Panc1 (cell line): ENCODE measurements around the gene HHAT. TPM values are rescaled to one million over a fixed set of nuclear protein-coding genes. Genes with fewer than 3 reads are reported as not detected.
"Not testable (repeated sequence)": the region's sequence is repeated elsewhere in the genome, so short reads cannot be mapped to it uniquely, and the experiment has no call there.

ENCODE experiments used
- ATAC-seq: fragments of 200-7000 bp; cut with Tn5 transposase; 2 replicates; pipeline ENCODE4 v1.9.1; 2020; ENCODE audit warnings: mild to moderate bottlenecking, moderate library complexity
- BruUV-seq: library from RNA; stranded (reverse); fragments of 400-500 nt; replicated peaks from 2 replicates; lab custom pipeline; 2021; lab: Mats Ljungman, UMichigan
- CTCF ChIA-PET: fragments of 300-600 bp; sonication (Branson Sonifier 250); formaldehyde crosslinking; loops from one replicate; lab custom pipeline; 2022; ENCODE audit warnings: antibody characterized with exemption; lab: Charles Lee
- POLR2A ChIA-PET: fragments of 300-600 bp; sonication (Branson Sonifier 250); formaldehyde crosslinking; loops from one replicate; lab custom pipeline; 2022; ENCODE audit warnings: antibody characterized with exemption; lab: Charles Lee
- DNase-seq: peaks from one replicate; pipeline ENCODE4 v3.0.0-alpha.2; 2010; ENCODE audit warnings: low read depth, low spot score
- H3K27ac ChIP-seq: 2 replicates; pipeline ENCODE4 v1.5.1; 2011; ENCODE audit warnings: mild to moderate bottlenecking, low read length, inconsistent platforms
- H3K27me3 ChIP-seq: fragments of 200-500 bp; sonication (Bioruptor generic); 2 replicates; pipeline ENCODE4 v1.6.0; 2014; ENCODE audit warnings: low read length, inconsistent platforms; ENCODE audit not compliant: control insufficient read depth, insufficient read depth
- H3K36me3 ChIP-seq: fragments of 200-500 bp; sonication (Bioruptor generic); 2 replicates; pipeline ENCODE4 v1.5.1; 2014; ENCODE audit warnings: inconsistent platforms, mild to moderate bottlenecking, low read length, moderate library complexity; ENCODE audit not compliant: control insufficient read depth, insufficient read depth
- H3K4me1 ChIP-seq: 2 replicates; pipeline ENCODE4 v1.5.1; 2011; ENCODE audit warnings: inconsistent platforms, mild to moderate bottlenecking, low read length, moderate library complexity; ENCODE audit not compliant: control insufficient read depth, insufficient read depth
- H3K4me3 ChIP-seq, 2 experiments: 2 replicates each; pipeline ENCODE4 v1.5.1; 2011 to 2012; ENCODE audit warnings: low read depth in 2 of 2, low read length in 2 of 2, mild to moderate bottlenecking in 2 of 2, inconsistent platforms in 1 of 2, moderate library complexity in 1 of 2
- H3K9me3 ChIP-seq: fragments of 200-500 bp; sonication (Bioruptor generic); 2 replicates; pipeline ENCODE4 v1.5.1; 2014; ENCODE audit warnings: low read depth, mild to moderate bottlenecking, inconsistent platforms, low read length, moderate library complexity; ENCODE audit not compliant: control insufficient read depth, insufficient read depth
- CTCF ChIP-seq: fragments of 450-650 bp; IDR thresholded peaks from 2 replicates; pipeline ENCODE4 v1.5.1; 2017; ENCODE audit warnings: mild to moderate bottlenecking
- POLR2AphosphoS5 ChIP-seq: IDR thresholded peaks from 2 replicates; pipeline ENCODE4 v1.6.1; 2012; ENCODE audit warnings: mild to moderate bottlenecking, low read depth, low read length, moderate library complexity
- REST ChIP-seq, 2 experiments: IDR thresholded peaks; 2 replicates each; pipeline ENCODE4 v1.6.1; 2011 to 2012; ENCODE audit warnings: low read depth in 2 of 2, control low read depth in 1 of 2, low read length in 1 of 2, mild to moderate bottlenecking in 1 of 2, moderate library complexity in 1 of 2; ENCODE audit not compliant: insufficient read depth in 1 of 2
- SIN3A ChIP-seq: IDR thresholded peaks from 2 replicates; pipeline ENCODE4 v1.6.1; 2012; ENCODE audit warnings: low read depth, mild to moderate bottlenecking, low read length, moderate library complexity, borderline replicate concordance; ENCODE audit not compliant: insufficient read depth
- TCF7L2 ChIP-seq: IDR thresholded peaks from 2 replicates; pipeline ENCODE4 v1.6.1; 2011; ENCODE audit warnings: mild to moderate bottlenecking, low read depth, low read length, inconsistent platforms
- in situ Hi-C: cut with HindIII; loops from 2 replicates; pipeline ENCODE4 v1.10.0; 2016; ENCODE audit warnings: low sequenced_read_pairs, low pct_unique_long_range_greater_than_20kb
- intact Hi-C: fragments of 100-400 bp; cut with micrococcal nuclease; formaldehyde crosslinking; loops from one replicate; pipeline ENCODE4 v1.10.0; 2022; ENCODE audit not compliant: unreplicated experiment
- total RNA-seq: library from RNA; stranded (reverse); gene quantifications from one replicate; pipeline ENCODE4 v1.2.1, GENCODE V29; 2021; ENCODE audit not compliant: unreplicated experiment

The HHAT gene
- total RNA-seq, 1 experiment from 2014 or later = 2.3 TPM

- Histone ChIP-seq H3K4me1 (no peaks in the 10 kb centered on the region), H3K27ac (no peak overlapping the region), H3K4me3 (no peak overlapping the region), H3K36me3 (no peaks in the 10 kb centered on the region), H3K9me3 (no peaks in the 10 kb centered on the region), H3K27me3 (no peaks in the 10 kb centered on the region)
- TF ChIP-seq TCF7L2 (no peak), CTCF (no peak), REST (IDR thresholded peaks at IDR 0.05; ENCODE audit: insufficient read depth in 1 of 2, low read depth in 2 of 2, low read length in 1 of 2) (no peak), SIN3A (no peak), POLR2AphosphoS5 (no peak)
- CTCF ChIA-PET = interaction anchor here (0.6 kb wide), 1 partner anchor 44 kb away, joined by 4 read pairs; no protein-coding TSS in a partner anchor
- in situ Hi-C loops = no loop called here
- DNase-seq = no peak
- POLR2A ChIA-PET = no interaction called here
- ATAC-seq = no peak
- intact Hi-C loops = no loop called here
- BruUV-seq = no TSS peak
These were observed 76.6 kb downstream of the HHAT start for GRCh38 chr1:210405316-210405715.

- ATAC-seq, H3K9me3 ChIP-seq, H3K4me1 ChIP-seq, H3K4me3 ChIP-seq, H3K27me3 ChIP-seq, BruUV-seq, H3K36me3 ChIP-seq, DNase-seq, H3K27ac ChIP-seq, in situ Hi-C loops: not testable (repeated sequence)
- ChIA-PET POLR2A (interaction anchor here (0.7 kb wide), 1 partner anchor 202 kb away, joined by 5 read pairs; no protein-coding TSS in a partner anchor), CTCF (interaction anchor here (1.3 kb wide), 1 partner anchor 10 kb away, joined by 3 read pairs; no protein-coding TSS in a partner anchor)
- intact Hi-C loops = loop anchor here (2.0 kb wide), 1 partner anchor 42 kb away; no protein-coding TSS in a partner anchor
These were observed 77.6 kb downstream of the HHAT start for GRCh38 chr1:210406341-210406740.

GRCh38 chr1:210407207-210407886 lies 78.6 kb downstream of the HHAT start:
- ChIA-PET POLR2A (no interaction called here), CTCF (interaction anchor here (0.7 to 1.3 kb wide), 2 partner anchors 9 to 728 kb away, joined by 3 read pairs; no protein-coding TSS in a partner anchor)
- peak; percentile 90 for ATAC-seq
- Histone ChIP-seq H3K27ac (no peak overlapping the region), H3K9me3 (no peaks in the 10 kb centered on the region), H3K27me3 (no peaks in the 10 kb centered on the region), H3K36me3 (no peaks in the 10 kb centered on the region), H3K4me1 (no peaks in the 10 kb centered on the region), H3K4me3 (no peak overlapping the region)
- BruUV-seq = no TSS peak
- TF ChIP-seq TCF7L2 (no peak), REST (IDR thresholded peaks at IDR 0.05; ENCODE audit: insufficient read depth in 1 of 2, low read depth in 2 of 2, low read length in 1 of 2) (no peak), SIN3A (no peak), CTCF (peak; percentile 95), POLR2AphosphoS5 (no peak)
- DNase-seq = peak; percentile 52
- intact Hi-C loops = loop anchor here (1.0 to 2.0 kb wide), 2 partner anchors 41 to 727 kb away; partner anchors contain the start of gene KCNH1
- in situ Hi-C loops = no loop called here
